Neural progenitor cell (in vitro differentiated cells): ENCODE results near the gene ST6GALNAC2. TPM values are rescaled to one million over a fixed set of nuclear protein-coding genes. Genes with fewer than 3 reads are reported as not detected.

ENCODE experiments used
- DNase-seq: peaks from one replicate; pipeline ENCODE4 v3.0.0-alpha.2; 2016; ENCODE audit warnings: low spot score
- H2AFZ ChIP-seq: fragments of 200-600 bp; sonication (generic); replicated peaks from 2 replicates; pipeline ENCODE4 v1.6.1; 2016; ENCODE audit warnings: antibody characterized with exemption
- H3F3A ChIP-seq: fragments of 200-600 bp; sonication (generic); 2 replicates; pipeline ENCODE4 v1.6.1; 2016; ENCODE audit warnings: antibody characterized with exemption, low read depth
- H3K27ac ChIP-seq: fragments of 200-600 bp; sonication (generic); 2 replicates; pipeline ENCODE4 v1.5.1; 2016; ENCODE audit warnings: mild to moderate bottlenecking
- H3K27me3 ChIP-seq: fragments of 200-600 bp; sonication (generic); 2 replicates; pipeline ENCODE4 v1.6.1; 2016; ENCODE audit warnings: mild to moderate bottlenecking, moderate library complexity
- H3K36me3 ChIP-seq: fragments of 200-600 bp; sonication (generic); 2 replicates; pipeline ENCODE4 v1.5.1; 2016
- H3K4me1 ChIP-seq: fragments of 200-600 bp; sonication (generic); 2 replicates; pipeline ENCODE4 v1.6.1; 2016; ENCODE audit warnings: mixed run types
- H3K4me2 ChIP-seq: fragments of 200-600 bp; sonication (generic); 2 replicates; pipeline ENCODE4 v1.6.1; 2016
- H3K4me3 ChIP-seq: fragments of 200-600 bp; sonication (generic); 2 replicates; pipeline ENCODE4 v1.5.1; 2016
- H3K79me2 ChIP-seq: fragments of 200-600 bp; sonication (generic); 2 replicates; pipeline ENCODE4 v1.6.1; 2016; ENCODE audit warnings: low read depth
- H3K9ac ChIP-seq: fragments of 200-600 bp; sonication (generic); 2 replicates; pipeline ENCODE4 v1.6.1; 2016
- H3K9me3 ChIP-seq: fragments of 200-600 bp; sonication (generic); 2 replicates; pipeline ENCODE4 v1.5.1; 2016; ENCODE audit warnings: low read depth
- H4K20me1 ChIP-seq: fragments of 200-600 bp; sonication (generic); 2 replicates; pipeline ENCODE4 v1.6.1; 2016; ENCODE audit warnings: low read depth
- H3K27ac Mint-ChIP-seq: 3 replicates; pipeline ENCODE4 v1.8.0; 2021; ENCODE audit warnings: mixed read lengths
- H3K27me3 Mint-ChIP-seq: 2 replicates; pipeline ENCODE4 v1.8.0; 2022; ENCODE audit warnings: low read depth, mild to moderate bottlenecking, inconsistent platforms, moderate library complexity, mixed read lengths; ENCODE audit not compliant: insufficient read depth
- H3K36me3 Mint-ChIP-seq: 3 replicates; pipeline ENCODE4 v1.8.0; 2021; ENCODE audit warnings: mixed read lengths
- H3K4me1 Mint-ChIP-seq: 3 replicates; pipeline ENCODE4 v1.8.0; 2021; ENCODE audit warnings: mixed read lengths
- H3K4me3 Mint-ChIP-seq: 3 replicates; pipeline ENCODE4 v1.8.0; 2021; ENCODE audit warnings: mild to moderate bottlenecking, moderate library complexity, mixed read lengths
- H3K9me3 Mint-ChIP-seq: 3 replicates; pipeline ENCODE4 v1.8.0; 2020; ENCODE audit warnings: mixed read lengths
- CTCF ChIP-seq: fragments of 200-600 bp; sonication (generic); IDR thresholded peaks from 2 replicates; pipeline ENCODE4 v1.5.1; 2017; ENCODE audit warnings: antibody characterized with exemption, mild to moderate bottlenecking
- EZH2 ChIP-seq: fragments of 200-600 bp; sonication (generic); IDR thresholded peaks from 2 replicates; pipeline ENCODE4 v1.6.1; 2017; ENCODE audit warnings: antibody characterized with exemption, mild to moderate bottlenecking, moderate library complexity
- EZH2phosphoT487 ChIP-seq: fragments of 200-600 bp; sonication (generic); IDR thresholded peaks from 2 replicates; pipeline ENCODE4 v1.6.1; 2017; ENCODE audit warnings: antibody characterized with exemption
- total RNA-seq: library from RNA; depleted of rRNA; stranded (reverse); fragments of >200 nt; gene quantifications from 2 replicates; pipeline ENCODE4 v1.2.3, GENCODE V29; 2015; ENCODE audit warnings: low replicate concordance

Gene ST6GALNAC2
- total RNA-seq, 1 donor from 2014 or later = not detected

- H2AFZ ChIP-seq = no peak overlapping the region
- H3K27ac ChIP-seq = no peak overlapping the region
- TF ChIP-seq CTCF (no peak), EZH2 (no peak), EZH2phosphoT487 (no peak)
- no peaks in the 10 kb centered on the region for H3K36me3 Mint-ChIP-seq
- peaks cover 23% of the 10 kb centered on the region for H3K4me1 Mint-ChIP-seq
- H3K4me3 ChIP-seq = no peak overlapping the region
- no peak overlapping the region for H3K9ac ChIP-seq
- H4K20me1 ChIP-seq = no peaks in the 10 kb centered on the region
- no peaks in the 10 kb centered on the region for H3K36me3 ChIP-seq
- peaks cover 24% of the 10 kb centered on the region for H3K4me1 ChIP-seq
- peaks cover 21% of the 10 kb centered on the region for H3K27me3 ChIP-seq
- H3K27ac Mint-ChIP-seq = no peak overlapping the region
- H3K9me3 Mint-ChIP-seq = no peaks in the 10 kb centered on the region
- H3K27me3 Mint-ChIP-seq = peaks cover 6% of the 10 kb centered on the region
- DNase-seq = no peak
- H3K4me3 Mint-ChIP-seq = no peak overlapping the region
- H3K9me3 ChIP-seq = no peaks in the 10 kb centered on the region
- no peak overlapping the region for H3K4me2 ChIP-seq
- H3F3A ChIP-seq = peaks cover 21% of the 10 kb centered on the region
- H3K79me2 ChIP-seq = no peaks in the 10 kb centered on the region
Measured at GRCh38 chr17:76547642-76548202, 37.9 kb downstream of the ST6GALNAC2 start.

- peak; percentile 86 for DNase-seq
- Histone ChIP-seq H2AFZ (no peak overlapping the region), H3K4me1 (peaks cover 24% of the 10 kb centered on the region), H4K20me1 (no peaks in the 10 kb centered on the region), H3K9me3 (no peaks in the 10 kb centered on the region), H3K9ac (no peak overlapping the region), H3K4me2 (no peak overlapping the region), H3K36me3 (no peaks in the 10 kb centered on the region), H3K27ac (no peak overlapping the region), H3K4me3 (no peak overlapping the region), H3F3A (peaks cover 21% of the 10 kb centered on the region), H3K27me3 (peaks cover 21% of the 10 kb centered on the region), H3K79me2 (no peaks in the 10 kb centered on the region)
- H3K27ac Mint-ChIP-seq = no peak overlapping the region
- peaks cover 27% of the 10 kb centered on the region for H3K4me1 Mint-ChIP-seq
- no peaks in the 10 kb centered on the region for H3K36me3 Mint-ChIP-seq
- no peak overlapping the region for H3K4me3 Mint-ChIP-seq
- H3K9me3 Mint-ChIP-seq = no peaks in the 10 kb centered on the region
- H3K27me3 Mint-ChIP-seq = peaks cover 6% of the 10 kb centered on the region
- peak; percentile 75 for TF ChIP-seq CTCF
- TF ChIP-seq EZH2phosphoT487 = no peak
Measured at GRCh38 chr17:76547183-76547641, 38.4 kb downstream of the ST6GALNAC2 start.

- Histone ChIP-seq H3K9me3 (no peaks in the 10 kb centered on the region), H4K20me1 (no peaks in the 10 kb centered on the region), H3K79me2 (no peaks in the 10 kb centered on the region), H3K36me3 (no peaks in the 10 kb centered on the region), H3K27ac (no peak overlapping the region), H3K4me3 (no peak overlapping the region), H3F3A (peaks cover 21% of the 10 kb centered on the region), H3K27me3 (peaks cover 21% of the 10 kb centered on the region), H3K9ac (no peak overlapping the region), H3K4me2 (no peak overlapping the region), H2AFZ (no peak overlapping the region), H3K4me1 (peaks cover 24% of the 10 kb centered on the region)
- peak overlapping the region; percentile 23 for H3K4me3 Mint-ChIP-seq
- DNase-seq = no peak
- H3K9me3 Mint-ChIP-seq = no peaks in the 10 kb centered on the region
- H3K36me3 Mint-ChIP-seq = no peaks in the 10 kb centered on the region
- TF ChIP-seq EZH2phosphoT487 = no peak
- TF ChIP-seq CTCF = no peak
- TF ChIP-seq EZH2 = no peak
- H3K27me3 Mint-ChIP-seq = peaks cover 6% of the 10 kb centered on the region
- H3K27ac Mint-ChIP-seq = no peak overlapping the region
- peaks cover 32% of the 10 kb centered on the region for H3K4me1 Mint-ChIP-seq
Measured at GRCh38 chr17:76546556-76547182, 39.0 kb downstream of the ST6GALNAC2 start.
